ENCODE measurements around the gene HOXA4.

The HOXA4 gene

GRCh38 chr7:27151931-27152815, 21.6 kb upstream of the HOXA4 start, which contains the start of gene HOXA3:
HOXA3 (minus strand) TSS chr7:27152583; CDS start chr7:27110640, 41,943 bp downstream.
- TF ChIP-seq, protein P1, sequence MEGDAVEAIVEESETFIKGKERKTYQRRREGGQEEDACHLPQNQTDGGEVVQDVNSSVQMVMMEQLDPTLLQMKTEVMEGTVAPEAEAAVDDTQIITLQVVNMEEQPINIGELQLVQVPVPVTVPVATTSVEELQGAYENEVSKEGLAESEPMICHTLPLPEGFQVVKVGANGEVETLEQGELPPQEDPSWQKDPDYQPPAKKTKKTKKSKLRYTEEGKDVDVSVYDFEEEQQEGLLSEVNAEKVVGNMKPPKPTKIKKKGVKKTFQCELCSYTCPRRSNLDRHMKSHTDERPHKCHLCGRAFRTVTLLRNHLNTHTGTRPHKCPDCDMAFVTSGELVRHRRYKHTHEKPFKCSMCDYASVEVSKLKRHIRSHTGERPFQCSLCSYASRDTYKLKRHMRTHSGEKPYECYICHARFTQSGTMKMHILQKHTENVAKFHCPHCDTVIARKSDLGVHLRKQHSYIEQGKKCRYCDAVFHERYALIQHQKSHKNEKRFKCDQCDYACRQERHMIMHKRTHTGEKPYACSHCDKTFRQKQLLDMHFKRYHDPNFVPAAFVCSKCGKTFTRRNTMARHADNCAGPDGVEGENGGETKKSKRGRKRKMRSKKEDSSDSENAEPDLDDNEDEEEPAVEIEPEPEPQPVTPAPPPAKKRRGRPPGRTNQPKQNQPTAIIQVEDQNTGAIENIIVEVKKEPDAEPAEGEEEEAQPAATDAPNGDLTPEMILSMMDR (IDR thresholded peaks at IDR 0.05): no peak
- peak within 1 kb of the TSS; percentile 97 for H3K4me3 Mint-ChIP-seq
- H3K9me3 Mint-ChIP-seq: peaks cover 4% of the 10 kb centered on the region
- peaks cover 8% of the 10 kb centered on the region for H3K27me3 Mint-ChIP-seq (ENCODE audit: low read depth, poor library complexity)
- peak within 1 kb of the TSS; percentile 100 for H3K27ac Mint-ChIP-seq
- H3K4me1 Mint-ChIP-seq: peaks cover 24% of the 10 kb centered on the region
- peaks cover 74% of the 10 kb centered on the region for H3K36me3 Mint-ChIP-seq (ENCODE audit: low read depth)
- peak; percentile 69 for DNase-seq

DNA sequence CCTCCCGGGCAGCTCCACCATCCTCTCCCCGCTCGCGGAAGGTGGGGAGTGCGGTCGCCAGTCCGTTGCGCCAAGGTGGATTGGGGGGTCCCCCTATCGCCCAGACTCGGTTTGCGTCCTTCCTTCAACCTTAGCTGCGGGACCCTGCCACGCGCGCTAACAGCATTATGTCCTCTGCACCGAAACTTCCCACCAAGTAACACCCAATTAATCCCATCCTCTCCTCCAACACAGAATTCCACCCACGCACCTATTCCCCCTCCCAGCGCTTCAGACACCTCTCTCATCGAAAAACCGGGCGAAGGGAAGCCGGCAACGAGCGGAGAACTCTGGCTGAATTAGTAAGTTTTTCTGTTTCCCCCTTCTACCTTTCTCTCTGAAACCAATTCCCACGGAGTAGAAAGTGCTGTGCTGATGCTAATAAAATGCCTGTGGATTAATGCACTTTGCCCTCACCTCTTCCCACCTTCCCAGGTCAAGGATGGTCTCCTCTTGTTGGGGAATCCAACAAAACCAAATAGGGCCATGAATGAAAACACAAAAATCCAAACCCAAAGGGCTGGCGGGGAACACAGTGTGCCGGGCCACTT, 20.9 kb upstream of the HOXA4 start:
- TF ChIP-seq, protein P1 (IDR thresholded peaks at IDR 0.05): no peak
- Mint-ChIP-seq H3K4me3 (peak overlapping the region; percentile 97), H3K27ac (peak overlapping the region; percentile 100), H3K36me3 (ENCODE audit: low read depth) (peaks cover 81% of the 10 kb centered on the region), H3K9me3 (peaks cover 4% of the 10 kb centered on the region), H3K27me3 (ENCODE audit: low read depth, poor library complexity) (peaks cover 9% of the 10 kb centered on the region), H3K4me1 (peaks cover 32% of the 10 kb centered on the region)
- peak; percentile 35 for DNase-seq

GRCh38 chr7:27150568-27151340, 20.2 kb upstream of the HOXA4 start:
- peaks cover 15% of the 10 kb centered on the region for H3K27me3 Mint-ChIP-seq (ENCODE audit: low read depth, poor library complexity)
- TF ChIP-seq, protein P1 (IDR thresholded peaks at IDR 0.05): peak; percentile 79
- H3K4me1 Mint-ChIP-seq: peaks cover 39% of the 10 kb centered on the region
- peaks cover 88% of the 10 kb centered on the region for H3K36me3 Mint-ChIP-seq (ENCODE audit: low read depth)
- peak; percentile 82 for DNase-seq
- H3K4me3 Mint-ChIP-seq: peak overlapping the region; percentile 97
- H3K9me3 Mint-ChIP-seq: peaks cover 4% of the 10 kb centered on the region
- peak overlapping the region; percentile 100 for H3K27ac Mint-ChIP-seq

DNA sequence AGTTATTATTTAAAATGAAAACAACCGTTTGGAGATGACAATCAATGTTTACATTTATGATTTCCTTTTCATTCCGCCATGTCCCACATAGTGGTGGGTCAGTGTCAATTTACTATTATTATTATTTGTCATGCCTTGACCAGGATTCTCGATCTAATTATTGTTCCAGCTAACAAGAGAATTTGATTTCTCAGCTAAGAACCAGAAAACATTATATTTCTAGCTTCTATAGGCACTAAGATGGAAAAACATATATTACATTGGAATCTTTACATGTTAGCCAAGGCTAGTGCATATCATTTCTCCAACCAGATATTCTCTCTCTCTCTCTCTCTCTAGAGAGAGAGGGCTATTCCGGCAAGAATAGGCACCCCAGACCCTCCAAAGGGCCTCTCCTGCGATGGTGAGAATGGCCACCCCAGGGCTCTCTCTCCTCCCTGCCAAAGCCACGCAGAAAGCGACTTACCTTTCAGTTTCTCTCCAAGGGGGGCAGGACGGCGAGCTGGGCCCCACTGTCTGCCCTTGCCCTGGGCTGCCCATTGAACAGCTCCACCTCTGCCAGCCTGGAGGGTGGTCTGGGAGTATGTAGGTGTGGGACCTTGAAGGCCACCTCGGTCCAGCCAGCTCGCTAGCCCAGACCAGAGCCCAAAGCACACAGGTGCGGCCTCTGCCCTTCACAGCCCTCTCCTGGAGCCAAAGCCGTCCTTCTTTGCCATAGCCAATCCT, 19.4 kb upstream of the HOXA4 start:
- Mint-ChIP-seq H3K4me3 (peak overlapping the region; percentile 97), H3K4me1 (peaks cover 45% of the 10 kb centered on the region), H3K27ac (peak overlapping the region; percentile 100), H3K36me3 (ENCODE audit: low read depth) (peaks cover 94% of the 10 kb centered on the region), H3K27me3 (ENCODE audit: low read depth, poor library complexity) (peaks cover 15% of the 10 kb centered on the region), H3K9me3 (peaks cover 4% of the 10 kb centered on the region)
- TF ChIP-seq, protein P1 (IDR thresholded peaks at IDR 0.05): no peak
- DNase-seq: peak; percentile 23
